Breast epithelium (tissue), 4 donors: ENCODE data around the gene MUC4. TPM values are rescaled to one million over a fixed set of nuclear protein-coding genes. Genes with fewer than 3 reads are reported as not detected.

Source experiments
- DNase-seq, 2 donors: peaks; one replicate each; pipeline ENCODE4 v3.0.0-alpha.2; 2019; ENCODE audit warnings: low spot score in 2 of 2
- H3K27ac ChIP-seq, 2 donors: fragments of 200-600 bp; sonication (generic) in 1 of 2; one replicate each; pipeline ENCODE4 v1.5.1; 2016 to 2019; ENCODE audit warnings: mild to moderate bottlenecking in 1 of 2
- H3K27me3 ChIP-seq, 2 donors: fragments of 200-600 bp; sonication (generic) in 1 of 2; one replicate each; pipeline versions ENCODE4 v1.5.1 to v1.6.0; 2017 to 2019; ENCODE audit warnings: control low read depth in 1 of 2, mild to moderate bottlenecking in 1 of 2
- H3K36me3 ChIP-seq: fragments of 200-600 bp; one replicate; pipeline ENCODE4 v1.5.1; 2019
- H3K4me1 ChIP-seq, 2 donors: fragments of 200-600 bp; sonication (generic); one replicate each; pipeline ENCODE4 v1.5.1; 2016 to 2019; ENCODE audit warnings: control low read depth in 1 of 2
- H3K4me3 ChIP-seq, 3 donors: fragments of 200-600 bp; sonication (generic); 1 replicate in 2 of 3; 2 replicates in 1 of 3; pipeline ENCODE4 v1.5.1; 2016 to 2019; ENCODE audit warnings: mild to moderate bottlenecking in 3 of 3, moderate library complexity in 2 of 3
- H3K9me3 ChIP-seq, 2 donors: fragments of 200-600 bp; sonication (generic) in 1 of 2; one replicate each; pipeline ENCODE4 v1.5.1; 2016 to 2019; ENCODE audit warnings: control low read depth in 1 of 2
- POLR2A ChIP-seq: fragments of 450-650 bp; IDR thresholded peaks from one replicate; pipeline ENCODE4 v1.6.1; 2016; ENCODE audit warnings: antibody characterized with exemption, mild to moderate bottlenecking, moderate library complexity
- POLR2AphosphoS5 ChIP-seq, 3 donors: sonication (generic); formaldehyde crosslinking; IDR thresholded peaks; one replicate each; pipeline ENCODE4 v1.6.1; 2017; ENCODE audit warnings: antibody characterized with exemption in 3 of 3
- intact Hi-C: fragments of 100-400 bp; cut with DNase I; formaldehyde crosslinking; loops from one replicate; pipeline ENCODE4 v1.15.1; 2023; ENCODE audit warnings: low total_unique reads
- total RNA-seq, 3 donors: library from RNA; depleted of rRNA; stranded (reverse); fragments of >200 nt; gene quantifications; one replicate each; pipeline ENCODE4 v1.1.0, GENCODE V29; 2016
- TF ChIP-seq, protein P1 (sequence below), 3 donors: fragments of 450-650 bp; IDR thresholded peaks; one replicate each; pipeline ENCODE4 v1.5.1; 2016 to 2017; ENCODE audit warnings: antibody characterized with exemption in 3 of 3, mild to moderate bottlenecking in 3 of 3, moderate library complexity in 3 of 3

Gene MUC4
- total RNA-seq, 3 donors from 2014 or later = under 0.01 to 1.3 TPM; not detected in 1

DNA sequence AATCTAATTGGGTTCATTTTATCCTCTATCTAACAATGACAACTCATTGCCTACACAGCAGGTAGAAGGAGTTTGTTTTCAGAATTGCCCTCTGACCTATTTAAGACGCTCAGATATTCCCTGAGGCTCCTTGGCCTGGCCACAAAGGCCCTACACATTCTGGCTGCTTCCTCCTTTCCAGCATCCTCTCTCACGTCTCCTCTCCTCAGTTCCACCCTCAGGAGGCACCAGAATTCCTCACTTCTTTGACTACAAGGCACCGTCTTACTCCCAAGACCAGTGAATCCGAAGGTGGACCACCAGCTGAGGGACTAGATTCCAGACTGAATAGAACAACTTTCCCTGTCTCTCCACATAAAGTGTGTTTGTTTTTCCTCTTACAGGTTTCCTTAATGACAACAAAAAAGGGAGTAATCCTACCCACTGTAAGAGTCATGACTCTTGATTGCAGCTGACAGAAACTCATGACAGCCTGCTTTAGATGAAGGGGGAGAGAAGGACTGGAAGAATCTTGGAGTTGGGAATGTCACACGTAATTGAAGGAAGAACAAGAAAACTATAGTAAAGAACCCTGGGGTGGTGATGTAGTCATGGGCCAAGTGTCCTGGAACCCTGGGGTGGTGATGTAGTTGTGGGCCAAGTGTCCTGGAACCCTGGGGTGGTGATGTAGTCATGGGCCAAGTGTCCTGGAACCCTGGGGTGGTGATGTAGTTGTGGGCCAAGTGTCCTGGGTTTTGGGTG, 112.9 kb downstream of the MUC4 start:
- Histone ChIP-seq H3K4me3 (no peak overlapping the region), H3K9me3 (no peaks in the 10 kb centered on the region), H3K27ac (no peak overlapping the region), H3K4me1 (no peaks in the 10 kb centered on the region), H3K27me3 (no peaks in the 10 kb centered on the region), H3K36me3 (no peaks in the 10 kb centered on the region)
- DNase-seq = no peak
- intact Hi-C loops = no loop called here
- TF ChIP-seq, protein P1, sequence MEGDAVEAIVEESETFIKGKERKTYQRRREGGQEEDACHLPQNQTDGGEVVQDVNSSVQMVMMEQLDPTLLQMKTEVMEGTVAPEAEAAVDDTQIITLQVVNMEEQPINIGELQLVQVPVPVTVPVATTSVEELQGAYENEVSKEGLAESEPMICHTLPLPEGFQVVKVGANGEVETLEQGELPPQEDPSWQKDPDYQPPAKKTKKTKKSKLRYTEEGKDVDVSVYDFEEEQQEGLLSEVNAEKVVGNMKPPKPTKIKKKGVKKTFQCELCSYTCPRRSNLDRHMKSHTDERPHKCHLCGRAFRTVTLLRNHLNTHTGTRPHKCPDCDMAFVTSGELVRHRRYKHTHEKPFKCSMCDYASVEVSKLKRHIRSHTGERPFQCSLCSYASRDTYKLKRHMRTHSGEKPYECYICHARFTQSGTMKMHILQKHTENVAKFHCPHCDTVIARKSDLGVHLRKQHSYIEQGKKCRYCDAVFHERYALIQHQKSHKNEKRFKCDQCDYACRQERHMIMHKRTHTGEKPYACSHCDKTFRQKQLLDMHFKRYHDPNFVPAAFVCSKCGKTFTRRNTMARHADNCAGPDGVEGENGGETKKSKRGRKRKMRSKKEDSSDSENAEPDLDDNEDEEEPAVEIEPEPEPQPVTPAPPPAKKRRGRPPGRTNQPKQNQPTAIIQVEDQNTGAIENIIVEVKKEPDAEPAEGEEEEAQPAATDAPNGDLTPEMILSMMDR (IDR thresholded peaks at IDR 0.05) = no peak
- no peak for TF ChIP-seq POLR2AphosphoS5 (IDR thresholded peaks at IDR 0.05)
- TF ChIP-seq POLR2A = no peak

DNA sequence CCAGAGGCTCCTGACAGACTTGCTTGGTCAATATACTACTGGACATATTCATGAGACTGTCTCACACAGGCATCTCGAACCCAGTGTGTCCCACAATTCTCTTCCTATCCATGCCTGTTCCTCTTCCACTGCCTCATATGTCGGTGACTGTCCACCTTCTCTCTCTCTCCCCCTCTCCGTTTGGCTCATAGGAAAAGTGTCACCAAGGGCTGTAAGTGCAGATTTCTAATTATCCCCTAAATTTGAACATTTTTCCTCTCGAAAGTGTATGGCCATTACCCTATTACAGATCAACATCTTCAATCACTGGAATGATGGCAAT, 113.4 kb downstream of the MUC4 start:
- TF ChIP-seq POLR2AphosphoS5 (IDR thresholded peaks at IDR 0.05) (no peak), POLR2A (no peak)
- TF ChIP-seq, protein P1 (IDR thresholded peaks at IDR 0.05) = no peak
- intact Hi-C loops = no loop called here
- Histone ChIP-seq H3K27ac (no peak overlapping the region), H3K36me3 (no peaks in the 10 kb centered on the region), H3K27me3 (no peaks in the 10 kb centered on the region), H3K4me1 (no peaks in the 10 kb centered on the region), H3K9me3 (no peaks in the 10 kb centered on the region), H3K4me3 (no peak overlapping the region)
- DNase-seq = no peak

DNA sequence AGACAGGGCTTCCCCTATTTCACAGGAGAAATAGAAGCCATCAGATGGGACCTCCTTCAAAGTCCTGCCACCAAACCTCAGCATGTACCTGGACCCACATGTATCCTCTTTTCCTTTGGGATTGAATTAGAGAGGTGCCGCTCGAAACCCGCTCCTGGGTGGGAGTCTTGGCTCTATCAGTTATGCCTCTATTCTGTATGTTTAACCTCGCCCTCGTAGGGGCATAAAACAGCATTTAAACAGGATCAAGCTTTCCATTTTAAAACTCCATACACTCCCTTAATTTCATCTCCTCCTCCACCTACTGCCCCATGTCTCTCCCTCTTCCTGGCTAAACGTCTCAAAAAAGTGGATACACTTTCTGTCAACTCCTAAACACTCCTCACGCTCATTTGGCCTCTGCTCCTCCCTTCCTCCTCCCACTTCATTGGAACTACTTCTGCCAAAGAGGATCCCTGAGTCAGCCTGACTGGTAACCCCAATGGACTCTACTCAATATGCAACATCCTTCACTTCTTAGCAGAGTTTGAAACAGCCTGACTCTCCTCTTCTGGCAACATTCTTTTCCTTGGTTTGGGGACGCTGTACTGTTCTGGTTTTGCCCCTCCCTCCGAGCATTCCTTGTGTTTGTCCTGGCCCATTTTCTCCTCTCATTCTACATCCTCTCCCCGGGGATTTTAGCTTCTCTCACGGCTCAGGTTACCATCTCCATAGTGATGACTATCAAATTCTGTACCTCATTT, 114.0 kb downstream of the MUC4 start:
- H3K36me3 ChIP-seq = no peaks in the 10 kb centered on the region
- no peak overlapping the region for H3K27ac ChIP-seq
- intact Hi-C loops = no loop called here
- H3K9me3 ChIP-seq = no peaks in the 10 kb centered on the region
- no peak for TF ChIP-seq POLR2AphosphoS5 (IDR thresholded peaks at IDR 0.05)
- TF ChIP-seq, protein P1 (IDR thresholded peaks at IDR 0.05) = no peak
- no peak for TF ChIP-seq POLR2A
- H3K4me1 ChIP-seq = no peaks in the 10 kb centered on the region
- DNase-seq = no peak
- no peaks in the 10 kb centered on the region for H3K27me3 ChIP-seq
- no peak overlapping the region for H3K4me3 ChIP-seq

Other genes with a start within 250 kb of the MUC4 start
- gene APOD, start 228.0 kb downstream of the MUC4 start, total RNA-seq = 1,000 to 10,000 TPM in 2 of 3 donors, 100 to 1,000 TPM in 1; 651 to 2,224 (median 1,247) TPM
- 10 to 100 TPM in 2 of 3 donors, 1 to 10 TPM in 1; 2.7 to 24.3 (median 20.1) TPM for gene MUC20, start 91.0 kb downstream of the MUC4 start, total RNA-seq
- 10 to 100 TPM; 13.1 to 28.7 (median 24.9) TPM for gene TNK2, start 96.6 kb upstream of the MUC4 start, total RNA-seq